GM12874 (cell line): ENCODE data around the gene NDST3.

Source experiments
- CTCF ChIP-seq: IDR thresholded peaks from 2 replicates; pipeline ENCODE4 v1.5.1; 2011; ENCODE audit warnings: low read depth, mild to moderate bottlenecking, control low read depth, low read length, moderate library complexity; ENCODE audit not compliant: insufficient read depth

The NDST3 gene

GRCh38 chr4:118018381-118019145 lies 15.7 kb upstream of the NDST3 start:
- TF ChIP-seq CTCF, result no peak

DNA sequence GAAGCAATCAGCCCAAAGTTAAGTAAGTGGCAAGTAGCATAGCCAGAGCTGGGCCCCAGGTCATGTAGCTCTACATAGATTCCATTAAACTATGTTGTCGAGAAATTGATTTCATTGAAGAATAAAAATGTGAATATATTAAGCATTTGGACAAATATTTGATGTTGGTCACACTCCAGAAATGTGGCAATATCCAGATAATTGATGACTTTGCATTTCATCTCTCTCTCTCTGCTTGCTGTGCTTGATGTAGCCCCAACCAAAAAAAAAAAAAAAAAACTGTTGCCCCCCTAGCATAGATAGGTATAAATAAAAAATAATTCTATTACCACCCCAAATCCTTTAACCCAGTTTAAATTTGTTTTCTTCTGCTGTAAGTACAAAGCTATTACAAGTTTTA lies 7.5 kb upstream of the NDST3 start:
- no peak for TF ChIP-seq CTCF

- no peak for TF ChIP-seq CTCF
Measured at GRCh38 chr4:118029224-118029623, 5.1 kb upstream of the NDST3 start.

DNA sequence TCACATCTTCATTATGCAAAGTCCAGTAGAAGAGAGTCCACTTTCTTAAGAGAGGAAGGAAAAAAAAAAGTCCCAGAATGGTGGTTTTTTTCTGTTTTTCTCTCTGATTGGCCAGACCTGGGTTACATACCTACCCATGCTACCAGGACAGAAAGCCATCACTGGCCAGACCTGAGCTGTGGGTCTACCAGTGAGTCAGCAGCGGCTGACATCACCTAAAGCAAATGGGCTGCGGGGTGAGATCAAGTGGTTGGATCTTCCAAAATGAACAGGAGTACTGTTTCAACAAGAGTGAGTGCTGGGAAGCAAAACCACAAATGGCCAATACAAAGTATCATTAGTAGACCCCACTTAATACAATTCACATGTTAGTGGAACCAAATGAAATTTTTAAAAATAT lies 1.6 kb upstream of the NDST3 start:
- TF ChIP-seq CTCF, result no peak

GRCh38 chr4:118033148-118034052 lies 886 bp upstream of the NDST3 start:
- TF ChIP-seq CTCF, result no peak

GRCh38 chr4:118035309-118035708 lies 1.0 kb downstream of the NDST3 start:
- no peak for TF ChIP-seq CTCF

DNA sequence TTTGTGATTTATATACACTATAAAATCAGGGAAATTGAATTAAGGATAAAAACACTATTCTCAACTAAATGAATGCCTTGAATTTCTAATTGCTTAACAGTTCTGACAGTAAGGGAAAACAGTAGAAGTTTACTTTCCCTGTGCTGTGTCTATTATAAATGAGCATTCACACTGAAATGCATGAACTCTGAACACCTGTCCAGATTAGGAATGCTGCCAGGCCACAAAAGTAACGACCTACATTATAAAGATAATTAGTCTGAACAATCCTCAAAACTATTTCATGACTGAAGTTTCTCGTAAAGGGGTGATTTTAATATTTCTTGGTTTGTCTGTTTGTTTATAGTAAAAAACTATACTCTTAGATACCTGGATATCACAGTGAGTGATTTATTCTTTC lies 2.0 kb downstream of the NDST3 start:
- TF ChIP-seq CTCF, result no peak
